Immature natural killer cell (primary cell): ENCODE data around the gene MED6. TPM values are rescaled to one million over a fixed set of nuclear protein-coding genes. Genes with fewer than 3 reads are reported as not detected.

Source experiments
- DNase-seq, 3 donors: peaks; one replicate each; pipeline ENCODE4 v3.0.0; 2022; ENCODE audit warnings: mixed read lengths in 1 of 3
- H3K27ac Mint-ChIP-seq, 6 donors: one replicate each; pipeline ENCODE4 v1.8.0; 2020; ENCODE audit warnings: mixed read lengths in 6 of 6, mild to moderate bottlenecking in 5 of 6, inconsistent platforms in 4 of 6, moderate library complexity in 3 of 6
- H3K27me3 Mint-ChIP-seq, 3 donors: one replicate each; pipeline ENCODE4 v1.8.0; 2020 to 2021; ENCODE audit warnings: low read depth in 3 of 3, mild to moderate bottlenecking in 3 of 3, mixed read lengths in 3 of 3, moderate library complexity in 3 of 3, inconsistent platforms in 1 of 3
- H3K36me3 Mint-ChIP-seq, 3 donors: one replicate each; pipeline ENCODE4 v1.8.0; 2020; ENCODE audit warnings: mixed read lengths in 3 of 3, inconsistent platforms in 2 of 3, mild to moderate bottlenecking in 2 of 3
- H3K4me1 Mint-ChIP-seq, 2 donors: one replicate each; pipeline ENCODE4 v1.8.0; 2020; ENCODE audit warnings: inconsistent platforms in 2 of 2, mild to moderate bottlenecking in 2 of 2, mixed read lengths in 2 of 2, moderate library complexity in 1 of 2
- H3K4me3 Mint-ChIP-seq, 5 donors: one replicate each; pipeline ENCODE4 v1.8.0; 2020; ENCODE audit warnings: mild to moderate bottlenecking in 5 of 5, mixed read lengths in 5 of 5, inconsistent platforms in 3 of 5, moderate library complexity in 3 of 5
- H3K9me3 Mint-ChIP-seq, 6 donors: one replicate each; pipeline ENCODE4 v1.8.0; 2020; ENCODE audit warnings: mild to moderate bottlenecking in 6 of 6, mixed read lengths in 6 of 6, inconsistent platforms in 4 of 6, moderate library complexity in 3 of 6
- polyA plus RNA-seq, 3 donors: library from polyadenylated mRNA; unstranded; fragments of 300-500 nt; fragmentation: Illumina TruSeq; gene quantifications; one replicate each; pipeline ENCODE4 v1.2.3, GENCODE V29; 2021

Gene MED6
- polyA plus RNA-seq, 3 donors from 2014 or later, result 21.3 to 37.3 (median 28.5) TPM

GRCh38 chr14:70624972-70625371, 24.5 kb upstream of the MED6 start:
- Mint-ChIP-seq H3K4me3 (no peak overlapping the region), H3K27ac (no peak overlapping the region), H3K36me3 (peaks cover 3 to 11% (median 6%) of the 10 kb centered on the region in 3 donors), H3K27me3 (peaks cover 4 to 23% (median 6%) of the 10 kb centered on the region in 3 donors), H3K4me1 (no peaks in the 10 kb centered on the region), H3K9me3 (peaks cover 3 to 26% (median 21%) of the 10 kb centered on the region in 6 donors)
- DNase-seq, result no peak

GRCh38 chr14:70622111-70622712, 21.8 kb upstream of the MED6 start:
- H3K9me3 Mint-ChIP-seq, result peaks cover 3 to 19% (median 15%) of the 10 kb centered on the region in 6 donors
- no peak overlapping the region for H3K4me3 Mint-ChIP-seq
- no peak overlapping the region for H3K27ac Mint-ChIP-seq
- H3K27me3 Mint-ChIP-seq, result peaks cover 2 to 27% (median 6%) of the 10 kb centered on the region in 3 donors
- H3K36me3 Mint-ChIP-seq, result peaks cover 3 to 11% (median 6%) of the 10 kb centered on the region in 3 donors
- DNase-seq, result peak; percentile 20 to 35 (median 34)
- no peaks in the 10 kb centered on the region for H3K4me1 Mint-ChIP-seq

- Mint-ChIP-seq H3K4me3 (no peak overlapping the region), H3K9me3 (peaks cover 0 to 4% (median 0%) of the 10 kb centered on the region in 6 donors), H3K27ac (no peak overlapping the region), H3K27me3 (peaks cover 1 to 16% (median 2%) of the 10 kb centered on the region in 3 donors), H3K36me3 (peaks cover 0 to 3% (median 0%) of the 10 kb centered on the region in 3 donors), H3K4me1 (no peaks in the 10 kb centered on the region)
- no peak for DNase-seq
Measured at GRCh38 chr14:70619708-70620107, 19.3 kb upstream of the MED6 start.

- H3K4me3 Mint-ChIP-seq, result no peak overlapping the region
- H3K4me1 Mint-ChIP-seq, result no peaks in the 10 kb centered on the region
- DNase-seq, result no peak
- H3K9me3 Mint-ChIP-seq, result peaks cover 0 to 3% (median 0%) of the 10 kb centered on the region in 6 donors
- peaks cover 1 to 23% (median 2%) of the 10 kb centered on the region in 3 donors for H3K27me3 Mint-ChIP-seq
- peaks cover 0 to 3% (median 0%) of the 10 kb centered on the region in 3 donors for H3K36me3 Mint-ChIP-seq
- H3K27ac Mint-ChIP-seq, result no peak overlapping the region
Measured at GRCh38 chr14:70618314-70618713, 17.9 kb upstream of the MED6 start.

GRCh38 chr14:70616646-70617045, 16.2 kb upstream of the MED6 start:
- Mint-ChIP-seq H3K27ac (no peak overlapping the region), H3K27me3 (peaks cover 1 to 21% (median 2%) of the 10 kb centered on the region in 3 donors), H3K4me1 (no peaks in the 10 kb centered on the region), H3K9me3 (no peaks in the 10 kb centered on the region), H3K36me3 (no peaks in the 10 kb centered on the region), H3K4me3 (no peak overlapping the region)
- no peak for DNase-seq

GRCh38 chr14:70611216-70611615, 10.8 kb upstream of the MED6 start:
- Mint-ChIP-seq H3K27me3 (peaks cover 3 to 29% (median 4%) of the 10 kb centered on the region in 3 donors), H3K36me3 (no peaks in the 10 kb centered on the region), H3K9me3 (no peaks in the 10 kb centered on the region), H3K4me3 (no peak overlapping the region), H3K27ac (no peak overlapping the region), H3K4me1 (no peaks in the 10 kb centered on the region)
- no peak for DNase-seq

GRCh38 chr14:70602254-70602653, 1.8 kb upstream of the MED6 start:
- Mint-ChIP-seq H3K4me3 (no peak overlapping the region), H3K27ac (no peak overlapping the region), H3K9me3 (no peaks in the 10 kb centered on the region), H3K36me3 (peaks cover 0 to 3% (median 3%) of the 10 kb centered on the region in 3 donors), H3K4me1 (peaks cover 19 to 36% of the 10 kb centered on the region in 2 donors), H3K27me3 (peaks cover 4 to 15% (median 13%) of the 10 kb centered on the region in 3 donors)
- DNase-seq, result no peak

- peak overlapping the region in 4 of 6 donors; percentile 51 to 87 (median 77) for H3K27ac Mint-ChIP-seq
- peaks cover 4 to 12% (median 9%) of the 10 kb centered on the region in 3 donors for H3K27me3 Mint-ChIP-seq
- H3K9me3 Mint-ChIP-seq, result no peaks in the 10 kb centered on the region
Measured at GRCh38 chr14:70601162-70601561, 707 bp upstream of the MED6 start.

GRCh38 chr14:70599345-70599744, 1.1 kb downstream of the MED6 start:
- no peak for DNase-seq
- H3K27ac Mint-ChIP-seq, result peak overlapping the region in 5 of 6 donors; percentile 54 to 98 (median 87)
- H3K36me3 Mint-ChIP-seq, result peaks cover under 1 to 11% (median 9%) of the 10 kb centered on the region in 3 donors
- peaks cover 2 to 10% (median 5%) of the 10 kb centered on the region in 3 donors for H3K27me3 Mint-ChIP-seq
- no peaks in the 10 kb centered on the region for H3K9me3 Mint-ChIP-seq
- H3K4me3 Mint-ChIP-seq, result peak overlapping the region; percentile 73 to 100 (median 99)
- peaks cover 19 to 46% of the 10 kb centered on the region in 2 donors for H3K4me1 Mint-ChIP-seq

More at GRCh38 chr14:70601162-70601561, 707 bp upstream of the MED6 start:
- H3K4me1 Mint-ChIP-seq, result peaks cover 19 to 44% of the 10 kb centered on the region in 2 donors
- peak overlapping the region; percentile 85 to 100 (median 99) for H3K4me3 Mint-ChIP-seq
- DNase-seq, result no peak
- peaks cover 0 to 5% (median 5%) of the 10 kb centered on the region in 3 donors for H3K36me3 Mint-ChIP-seq

GRCh38 chr14:70597731-70598130, 2.7 kb downstream of the MED6 start:
- Mint-ChIP-seq H3K36me3 (peaks cover 9 to 21% (median 10%) of the 10 kb centered on the region in 3 donors), H3K27me3 (peaks cover 2 to 6% (median 5%) of the 10 kb centered on the region in 3 donors), H3K4me3 (no peak overlapping the region), H3K4me1 (peaks cover 19 to 46% of the 10 kb centered on the region in 2 donors), H3K27ac (no peak overlapping the region), H3K9me3 (no peaks in the 10 kb centered on the region)
- DNase-seq, result no peak

- Mint-ChIP-seq H3K27me3 (peaks cover 0 to 4% (median 3%) of the 10 kb centered on the region in 3 donors), H3K9me3 (no peaks in the 10 kb centered on the region), H3K27ac (no peak overlapping the region), H3K36me3 (peaks cover 17 to 40% (median 18%) of the 10 kb centered on the region in 3 donors), H3K4me1 (peaks cover 19 to 39% of the 10 kb centered on the region in 2 donors), H3K4me3 (no peak overlapping the region)
- no peak for DNase-seq
Measured at GRCh38 chr14:70595443-70596185, 4.8 kb downstream of the MED6 start.

GRCh38 chr14:70594461-70594860, 6.0 kb downstream of the MED6 start:
- Mint-ChIP-seq H3K27me3 (peaks cover 0 to 2% (median 0%) of the 10 kb centered on the region in 3 donors), H3K4me3 (no peak overlapping the region), H3K4me1 (peaks cover 9 to 28% of the 10 kb centered on the region in 2 donors), H3K36me3 (peaks cover 19 to 49% (median 21%) of the 10 kb centered on the region in 3 donors), H3K9me3 (no peaks in the 10 kb centered on the region), H3K27ac (no peak overlapping the region)
- no peak for DNase-seq

- DNase-seq, result no peak
- H3K4me3 Mint-ChIP-seq, result no peak overlapping the region
- H3K27me3 Mint-ChIP-seq, result peaks cover 0 to 2% (median 0%) of the 10 kb centered on the region in 3 donors
- H3K4me1 Mint-ChIP-seq, result peaks cover 0 to 6% of the 10 kb centered on the region in 2 donors
- H3K36me3 Mint-ChIP-seq, result peaks cover 22 to 70% (median 25%) of the 10 kb centered on the region in 3 donors
- H3K27ac Mint-ChIP-seq, result no peak overlapping the region
- H3K9me3 Mint-ChIP-seq, result no peaks in the 10 kb centered on the region
Measured at GRCh38 chr14:70585231-70585630, 15.2 kb downstream of the MED6 start.

- Mint-ChIP-seq H3K4me3 (no peak overlapping the region), H3K36me3 (peaks cover 8 to 28% (median 25%) of the 10 kb centered on the region in 3 donors), H3K27me3 (peaks cover 0 to 4% (median 0%) of the 10 kb centered on the region in 3 donors), H3K4me1 (peaks cover 0 to 5% of the 10 kb centered on the region in 2 donors), H3K9me3 (no peaks in the 10 kb centered on the region), H3K27ac (peak overlapping the region in 1 of 6 donors; percentile 65)
- DNase-seq, result no peak
Measured at GRCh38 chr14:70576891-70577290, 23.6 kb downstream of the MED6 start.
